GM18951 (cell line): ENCODE measurements around the gene SERTAD2.

ENCODE experiments used
- POLR2A ChIP-seq: IDR thresholded peaks from 4 replicates; pipeline ENCODE4 v1.6.1; 2011; ENCODE audit warnings: mild to moderate bottlenecking; ENCODE audit not compliant: insufficient read length, insufficient read depth; ENCODE audit errors: extremely low read depth
- in situ Hi-C: fragments of 300-500 bp; cut with MboI; formaldehyde crosslinking; loops from one replicate; pipeline ENCODE4 v1.12.0; 2022; ENCODE audit warnings: low sequenced_read_pairs, mixed read lengths, inconsistent platforms; ENCODE audit not compliant: unreplicated experiment

The SERTAD2 gene

GRCh38 chr2:64601034-64601754, 52.5 kb downstream of the SERTAD2 start:
- in situ Hi-C loops, result no loop called here
- no peak for TF ChIP-seq POLR2A

- in situ Hi-C loops, result no loop called here
- no peak for TF ChIP-seq POLR2A
These were observed 54.2 kb downstream of the SERTAD2 start for GRCh38 chr2:64599469-64599868.

GRCh38 chr2:64598226-64598625, 55.5 kb downstream of the SERTAD2 start:
- TF ChIP-seq POLR2A, result no peak
- in situ Hi-C loops, result no loop called here

GRCh38 chr2:64595397-64596176, 58.1 kb downstream of the SERTAD2 start:
- in situ Hi-C loops, result no loop called here
- no peak for TF ChIP-seq POLR2A

DNA sequence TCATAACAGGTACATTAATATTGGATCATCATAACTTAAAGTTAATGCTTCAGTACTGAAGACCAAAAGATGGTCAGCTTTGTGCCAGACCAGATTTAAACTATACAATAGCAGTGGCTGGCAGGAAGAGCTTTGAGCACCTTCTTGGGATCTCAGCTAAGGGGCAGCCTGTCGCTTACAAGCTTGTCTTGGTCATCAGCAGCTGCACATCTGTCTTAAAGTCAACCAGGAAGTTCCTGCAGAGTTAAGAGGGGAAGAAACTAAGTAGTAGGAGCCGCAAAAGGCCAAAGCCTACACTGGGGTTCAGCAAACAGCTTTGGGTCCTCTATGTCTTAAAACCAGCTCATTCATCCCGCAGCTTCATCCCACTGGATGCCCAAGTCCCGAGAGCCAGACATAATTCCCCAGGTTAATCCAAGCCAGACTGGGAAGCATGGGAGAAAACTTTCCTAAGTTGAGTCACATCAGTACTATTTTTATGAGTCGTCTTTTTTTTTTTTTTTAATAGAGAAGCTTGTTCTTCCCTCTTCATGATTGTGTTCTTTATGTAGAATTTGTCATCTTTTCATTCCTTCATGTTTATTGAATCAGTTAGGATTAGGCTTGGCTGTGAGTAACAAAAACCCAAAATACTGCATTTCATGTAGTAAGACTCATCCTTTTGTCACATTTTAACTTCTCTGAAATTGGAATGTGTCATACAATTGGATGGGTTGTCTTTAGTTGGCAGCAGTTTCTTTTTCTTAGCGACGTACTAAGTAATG, 59.3 kb downstream of the SERTAD2 start:
- in situ Hi-C loops, result no loop called here
- TF ChIP-seq POLR2A, result no peak

- no peak for TF ChIP-seq POLR2A
- in situ Hi-C loops, result no loop called here
These were observed 60.6 kb downstream of the SERTAD2 start for GRCh38 chr2:64593035-64593655.

DNA sequence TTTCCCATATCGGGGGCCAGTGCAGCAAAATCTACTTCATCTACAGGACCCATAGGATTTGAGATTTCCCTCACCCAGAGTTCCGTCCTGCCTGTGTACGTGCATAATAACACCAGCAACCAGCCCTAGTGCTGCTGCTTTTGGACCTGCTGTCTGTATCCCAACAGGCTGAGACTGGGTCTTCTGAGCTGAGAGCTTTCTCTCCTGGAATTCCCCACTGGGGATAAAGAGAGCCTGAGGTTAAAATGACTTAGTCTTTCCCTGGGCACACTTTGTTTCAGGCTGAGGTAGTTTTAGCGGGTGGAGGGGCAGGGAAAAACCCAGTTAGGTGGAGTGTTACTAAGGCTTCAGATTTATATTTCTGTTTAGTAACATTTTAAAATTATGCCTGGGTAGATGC, 62.5 kb downstream of the SERTAD2 start:
- no peak for TF ChIP-seq POLR2A
- in situ Hi-C loops, result no loop called here

- no peak for TF ChIP-seq POLR2A
- in situ Hi-C loops, result no loop called here
These were observed 66.2 kb downstream of the SERTAD2 start for GRCh38 chr2:64587561-64587960.

GRCh38 chr2:64586883-64587481, 66.7 kb downstream of the SERTAD2 start:
- in situ Hi-C loops, result no loop called here
- no peak for TF ChIP-seq POLR2A

GRCh38 chr2:64586054-64586453, 67.7 kb downstream of the SERTAD2 start:
- no peak for TF ChIP-seq POLR2A
- in situ Hi-C loops, result no loop called here

DNA sequence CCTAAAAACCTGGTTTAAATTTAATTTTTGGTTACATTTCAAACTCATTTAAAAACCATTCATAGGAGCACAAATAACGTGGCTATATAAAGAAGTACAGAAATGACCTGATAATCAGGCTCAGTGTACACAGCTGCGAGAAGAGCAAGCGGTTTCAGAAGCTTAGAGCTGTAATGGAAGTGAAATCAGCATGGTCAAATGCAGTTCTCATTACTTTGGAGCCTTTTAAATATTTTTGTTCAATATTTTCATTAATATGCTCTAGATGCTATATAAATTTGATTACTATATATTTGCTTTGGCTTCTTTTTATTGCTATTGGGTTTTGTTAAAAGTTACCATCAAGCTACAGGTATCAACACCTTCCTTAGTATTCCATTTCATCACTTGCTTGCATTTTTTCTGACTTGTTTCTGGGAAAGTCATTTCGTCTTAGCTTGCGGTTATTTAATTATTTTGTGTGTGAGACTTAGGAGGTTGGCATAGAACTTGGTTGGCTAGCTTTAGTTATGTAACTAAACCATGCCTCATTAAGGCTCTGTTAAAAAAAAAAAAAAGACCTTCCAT, 70.9 kb downstream of the SERTAD2 start:
- in situ Hi-C loops, result no loop called here
- TF ChIP-seq POLR2A, result no peak

DNA sequence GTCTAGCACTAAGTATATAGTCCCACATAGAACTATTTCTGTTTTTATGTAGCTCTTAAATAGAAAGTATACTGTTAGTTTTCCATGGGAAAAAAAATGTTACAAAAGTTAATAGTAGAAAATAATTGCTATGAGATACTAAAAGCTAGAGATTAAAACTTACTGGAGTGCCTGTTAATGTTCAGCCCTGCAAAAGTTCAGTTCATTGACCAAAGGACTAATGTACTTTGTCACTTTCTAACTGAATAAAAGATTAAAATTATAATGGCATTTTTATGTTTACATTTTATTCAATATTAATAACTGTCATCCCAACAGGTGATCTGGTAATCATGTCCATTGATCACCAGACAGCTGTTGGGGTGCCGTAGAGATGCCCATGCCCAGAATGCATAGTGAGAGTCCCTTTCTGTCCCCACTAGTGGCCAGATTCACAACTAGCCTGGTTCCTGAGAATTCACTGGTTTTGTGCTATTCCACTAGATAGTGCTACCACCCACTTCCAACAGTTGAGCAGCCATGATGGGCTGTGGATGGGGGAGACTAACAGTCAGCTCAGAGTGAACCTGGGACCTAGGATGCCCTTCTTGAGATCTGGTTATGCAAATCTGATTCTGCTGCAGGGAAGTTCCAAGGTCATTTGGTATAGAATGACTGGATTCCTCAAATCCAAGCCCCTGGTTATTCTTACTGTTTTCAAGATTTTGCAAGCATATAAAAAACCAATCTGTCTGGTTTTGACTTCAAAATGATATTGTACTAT, 71.8 kb downstream of the SERTAD2 start:
- TF ChIP-seq POLR2A, result no peak
- in situ Hi-C loops, result no loop called here
